Fibroblast of villous mesenchyme (primary cell): ENCODE data around the gene GCAT. TPM values are rescaled to one million over a fixed set of nuclear protein-coding genes. Genes with fewer than 3 reads are reported as not detected.

ENCODE experiments used
- DNase-seq: peaks from one replicate; pipeline ENCODE4 v3.0.0-alpha.2; 2010; ENCODE audit warnings: low read depth
- H3K4me3 ChIP-seq: 2 replicates; pipeline ENCODE4 v1.5.1; 2011; ENCODE audit warnings: low read depth, mild to moderate bottlenecking, low read length
- total RNA-seq: library from RNA; depleted of rRNA; stranded (reverse); fragments of >200 nt; gene quantifications from 2 replicates; pipeline ENCODE4 v1.2.3, GENCODE V29; 2012
- TF ChIP-seq, protein P1 (sequence below): IDR thresholded peaks from 2 replicates; pipeline ENCODE4 v1.5.1; 2012; ENCODE audit warnings: low read depth, mild to moderate bottlenecking, low read length; ENCODE audit not compliant: insufficient read depth

The GCAT gene
- total RNA-seq, 1 donor, result 31.1 TPM

DNA sequence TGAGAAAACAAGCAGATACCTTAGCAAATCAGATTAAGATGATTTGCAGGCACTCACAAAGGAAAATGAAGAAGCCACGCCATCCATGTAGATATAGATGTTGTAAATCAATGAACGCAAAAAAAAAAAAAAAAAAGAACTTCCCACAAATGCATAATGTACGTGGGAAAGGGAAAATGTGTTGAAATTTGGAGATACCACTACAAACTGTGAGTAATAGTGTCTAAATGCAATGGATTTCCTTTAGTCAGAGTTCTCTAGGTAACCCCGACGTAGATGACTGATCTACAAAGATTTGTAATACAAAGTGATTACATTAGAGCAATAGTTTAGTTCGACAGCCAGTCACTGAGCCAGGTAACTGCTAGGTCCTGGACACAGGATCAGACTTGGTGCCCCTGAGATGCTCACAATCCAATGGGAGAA, 37.2 kb downstream of the GCAT start:
- no peak for DNase-seq
- H3K4me3 ChIP-seq, result peak overlapping the region; percentile 81
- TF ChIP-seq, protein P1, sequence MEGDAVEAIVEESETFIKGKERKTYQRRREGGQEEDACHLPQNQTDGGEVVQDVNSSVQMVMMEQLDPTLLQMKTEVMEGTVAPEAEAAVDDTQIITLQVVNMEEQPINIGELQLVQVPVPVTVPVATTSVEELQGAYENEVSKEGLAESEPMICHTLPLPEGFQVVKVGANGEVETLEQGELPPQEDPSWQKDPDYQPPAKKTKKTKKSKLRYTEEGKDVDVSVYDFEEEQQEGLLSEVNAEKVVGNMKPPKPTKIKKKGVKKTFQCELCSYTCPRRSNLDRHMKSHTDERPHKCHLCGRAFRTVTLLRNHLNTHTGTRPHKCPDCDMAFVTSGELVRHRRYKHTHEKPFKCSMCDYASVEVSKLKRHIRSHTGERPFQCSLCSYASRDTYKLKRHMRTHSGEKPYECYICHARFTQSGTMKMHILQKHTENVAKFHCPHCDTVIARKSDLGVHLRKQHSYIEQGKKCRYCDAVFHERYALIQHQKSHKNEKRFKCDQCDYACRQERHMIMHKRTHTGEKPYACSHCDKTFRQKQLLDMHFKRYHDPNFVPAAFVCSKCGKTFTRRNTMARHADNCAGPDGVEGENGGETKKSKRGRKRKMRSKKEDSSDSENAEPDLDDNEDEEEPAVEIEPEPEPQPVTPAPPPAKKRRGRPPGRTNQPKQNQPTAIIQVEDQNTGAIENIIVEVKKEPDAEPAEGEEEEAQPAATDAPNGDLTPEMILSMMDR, result no peak

DNA sequence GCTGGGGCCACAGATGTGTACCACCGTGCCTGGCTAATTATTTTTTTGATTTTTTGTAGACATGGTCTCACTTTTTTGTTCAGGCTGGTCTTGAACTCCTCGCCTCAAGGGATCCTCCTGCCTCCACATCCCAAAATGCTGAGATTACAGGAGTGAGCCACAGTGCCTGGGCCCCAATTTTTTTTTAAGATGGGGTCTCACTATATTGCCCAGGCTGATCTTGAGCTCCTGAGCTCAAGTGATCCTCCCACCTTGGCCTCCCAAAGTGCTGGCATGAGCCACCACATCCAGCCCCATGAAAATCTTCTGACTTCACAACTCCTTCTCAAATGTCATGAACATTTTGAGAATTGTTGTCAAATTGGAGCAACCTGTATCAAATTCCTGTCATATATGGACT, 38.7 kb downstream of the GCAT start:
- TF ChIP-seq, protein P1, result no peak
- H3K4me3 ChIP-seq, result no peak overlapping the region
- DNase-seq, result no peak

DNA sequence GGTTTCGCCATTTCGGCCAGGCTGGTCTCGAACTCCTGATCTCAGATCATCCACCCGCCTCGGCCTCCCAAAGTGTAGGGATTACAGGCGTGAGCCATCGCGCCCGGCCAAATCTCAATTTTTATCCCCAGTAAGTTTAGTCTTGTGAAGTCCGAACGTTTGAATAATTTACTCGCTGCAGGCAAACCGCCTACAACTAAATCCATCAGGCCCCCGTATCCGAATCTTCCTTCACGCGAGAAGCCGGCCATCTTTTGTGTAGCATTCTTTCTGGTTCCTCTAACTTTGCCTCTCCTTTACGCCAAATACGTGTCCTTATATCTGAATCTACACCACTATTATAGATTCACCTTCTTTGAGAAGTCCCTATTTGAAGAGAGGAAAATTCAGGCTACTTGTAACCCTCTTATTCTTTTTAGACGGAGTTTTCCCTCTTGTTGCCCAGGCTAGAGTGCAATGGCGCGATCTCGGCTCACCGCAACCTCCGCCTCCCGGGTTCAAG, 40.9 kb downstream of the GCAT start:
- DNase-seq, result peak; percentile 58
- H3K4me3 ChIP-seq, result peak overlapping the region; percentile 94
- TF ChIP-seq, protein P1, result no peak

DNA sequence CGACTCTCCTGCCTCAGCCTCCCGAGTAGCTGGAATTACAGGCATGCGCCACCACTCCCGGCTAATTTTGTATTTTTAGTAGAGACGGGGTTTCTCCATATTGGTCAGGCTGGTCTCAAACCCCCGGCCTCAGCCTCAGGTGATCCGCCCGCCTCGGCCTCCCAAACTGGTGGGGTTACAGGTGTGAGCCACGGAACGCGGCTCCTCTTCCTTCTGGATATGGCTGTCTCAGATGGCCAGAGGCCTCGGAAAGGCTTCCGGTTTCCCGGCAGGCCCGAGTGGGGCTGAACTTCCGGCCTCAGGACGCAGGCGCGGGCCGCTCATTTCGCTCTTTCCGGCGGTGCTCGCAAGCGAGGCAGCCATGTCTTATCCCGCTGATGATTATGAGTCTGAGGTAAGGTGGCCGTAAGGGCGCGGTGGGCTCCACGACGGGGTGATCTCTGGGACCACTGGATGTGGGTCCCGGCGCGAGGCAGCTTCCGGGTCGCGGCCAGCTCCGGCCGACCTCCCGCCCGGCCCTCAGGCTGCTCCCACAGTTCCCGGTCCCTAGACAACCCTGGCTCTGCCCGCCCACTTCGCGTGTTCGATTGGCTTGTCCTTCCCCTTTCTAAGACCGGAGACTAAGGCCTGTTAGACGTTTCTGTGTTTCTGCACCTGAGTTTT, 41.5 kb downstream of the GCAT start, which contains the start of gene EIF3L:
Gene EIF3L (plus strand): TSS at position 331 of the 663 bp plus-strand sequence. CDS start 31 bp downstream, at position 362.
- DNase-seq, result peak; percentile 91
- H3K4me3 ChIP-seq, result peak within 1 kb of the TSS; percentile 94
- TF ChIP-seq, protein P1, result no peak

DNA sequence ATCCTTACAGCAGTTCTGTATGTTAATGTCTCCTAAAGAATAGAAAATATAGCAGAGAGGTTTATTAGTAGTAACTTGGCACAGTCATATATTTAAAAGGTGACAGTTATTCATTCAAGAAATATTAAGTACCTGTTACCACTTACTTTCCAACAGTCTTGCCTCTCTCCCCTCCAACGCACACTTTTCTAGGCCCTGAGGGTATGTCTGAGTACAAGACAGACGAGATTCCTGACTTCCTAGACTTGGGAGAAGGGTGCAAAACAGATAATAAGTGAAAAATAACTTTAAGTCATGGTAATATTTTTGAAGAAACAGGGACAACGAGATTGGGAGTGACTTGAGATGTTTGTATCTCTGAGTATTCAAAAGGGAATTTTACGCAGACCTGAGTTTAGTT, 43.1 kb downstream of the GCAT start:
- TF ChIP-seq, protein P1, result no peak
- no peak for DNase-seq
- H3K4me3 ChIP-seq, result no peak overlapping the region

DNA sequence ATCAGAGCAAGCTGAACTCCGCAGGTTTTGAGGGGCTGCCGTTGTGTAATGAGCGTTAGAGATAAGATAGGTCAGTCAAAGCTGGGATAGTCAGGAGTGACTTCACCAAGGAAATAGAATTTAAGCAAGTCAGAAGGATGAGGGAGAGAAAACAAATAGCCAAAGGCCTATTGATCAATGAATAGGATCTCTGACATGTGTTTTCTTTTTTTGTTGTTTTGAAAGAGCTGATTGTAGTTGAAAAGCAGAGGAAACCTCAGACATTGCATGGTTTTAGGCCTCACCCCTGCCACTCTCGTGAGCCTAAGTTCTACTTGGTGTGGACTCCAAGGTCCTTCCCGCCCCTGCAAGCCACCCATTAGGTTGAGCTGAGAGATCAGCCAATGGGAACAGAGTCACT, 44.7 kb downstream of the GCAT start:
- H3K4me3 ChIP-seq, result no peak overlapping the region
- TF ChIP-seq, protein P1, result no peak
- no peak for DNase-seq
